NCI-H82 (cell line): ENCODE measurements around the gene IGF1R.
A peak's percentile ranks its signal among the peaks of the same experiment; 100 is the strongest.

Source experiments
- DNase-seq: peaks from one replicate; lab custom pipeline; 2025; lab: John Stamatoyannopoulos, UW

IGF1R gene

DNA sequence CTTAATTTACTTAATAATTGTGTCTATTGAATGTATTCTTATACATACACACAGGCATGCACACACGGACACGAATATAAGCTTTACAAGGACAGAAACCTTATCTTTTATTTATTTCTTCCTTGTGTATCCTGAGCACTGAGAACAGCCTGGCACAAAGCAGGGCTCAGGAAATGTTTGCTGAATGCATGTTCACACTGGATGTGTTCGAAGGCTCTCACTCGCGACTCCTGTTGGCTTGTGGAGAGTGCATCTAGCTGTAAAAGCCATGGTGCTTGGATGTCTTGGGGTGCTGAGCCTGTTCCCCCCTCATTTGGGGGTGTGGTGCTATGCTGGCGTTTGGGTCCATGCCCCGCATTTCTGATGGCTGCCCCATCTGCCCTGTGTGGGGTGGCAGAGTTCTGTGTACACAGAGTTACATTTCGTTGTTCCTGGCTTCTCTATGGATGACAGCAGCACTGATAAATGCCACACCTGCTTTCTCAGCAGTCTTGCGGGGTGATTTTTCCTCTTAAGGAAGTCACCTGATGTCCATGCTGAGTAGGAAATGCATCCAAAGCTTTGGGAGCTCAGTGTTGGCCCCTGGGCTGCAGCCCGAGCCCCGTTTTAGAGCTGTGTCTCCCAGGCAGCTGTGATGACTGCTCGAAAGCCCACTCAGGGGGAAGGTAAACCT lies 148.5 kb downstream of the IGF1R start:
- no peak for DNase-seq

DNA sequence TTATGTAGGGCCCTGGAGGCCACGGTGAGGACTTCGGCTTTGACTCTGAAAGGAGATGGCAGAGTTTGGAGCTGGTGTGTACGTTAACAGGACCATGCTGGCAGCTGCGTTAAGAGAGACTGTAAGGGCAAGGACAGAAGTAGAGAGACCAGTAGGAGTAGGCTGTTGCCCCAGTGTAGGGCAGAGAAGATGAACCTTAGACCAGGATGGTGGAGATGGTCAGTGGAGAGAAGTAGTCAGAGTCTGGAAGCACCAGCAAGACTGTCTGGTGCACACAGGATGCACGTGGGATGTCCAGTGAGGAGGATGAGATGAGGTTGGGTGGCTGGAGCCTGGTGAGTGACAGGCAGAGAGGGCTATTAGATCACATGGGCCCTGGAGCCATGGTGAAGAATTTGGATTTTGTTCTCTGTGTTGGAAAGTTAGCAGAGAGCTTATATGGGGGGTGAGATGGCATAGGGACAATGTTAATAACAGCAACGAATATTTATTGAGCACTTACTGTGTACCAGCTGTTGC lies 150.1 kb downstream of the IGF1R start:
- no peak for DNase-seq

DNA sequence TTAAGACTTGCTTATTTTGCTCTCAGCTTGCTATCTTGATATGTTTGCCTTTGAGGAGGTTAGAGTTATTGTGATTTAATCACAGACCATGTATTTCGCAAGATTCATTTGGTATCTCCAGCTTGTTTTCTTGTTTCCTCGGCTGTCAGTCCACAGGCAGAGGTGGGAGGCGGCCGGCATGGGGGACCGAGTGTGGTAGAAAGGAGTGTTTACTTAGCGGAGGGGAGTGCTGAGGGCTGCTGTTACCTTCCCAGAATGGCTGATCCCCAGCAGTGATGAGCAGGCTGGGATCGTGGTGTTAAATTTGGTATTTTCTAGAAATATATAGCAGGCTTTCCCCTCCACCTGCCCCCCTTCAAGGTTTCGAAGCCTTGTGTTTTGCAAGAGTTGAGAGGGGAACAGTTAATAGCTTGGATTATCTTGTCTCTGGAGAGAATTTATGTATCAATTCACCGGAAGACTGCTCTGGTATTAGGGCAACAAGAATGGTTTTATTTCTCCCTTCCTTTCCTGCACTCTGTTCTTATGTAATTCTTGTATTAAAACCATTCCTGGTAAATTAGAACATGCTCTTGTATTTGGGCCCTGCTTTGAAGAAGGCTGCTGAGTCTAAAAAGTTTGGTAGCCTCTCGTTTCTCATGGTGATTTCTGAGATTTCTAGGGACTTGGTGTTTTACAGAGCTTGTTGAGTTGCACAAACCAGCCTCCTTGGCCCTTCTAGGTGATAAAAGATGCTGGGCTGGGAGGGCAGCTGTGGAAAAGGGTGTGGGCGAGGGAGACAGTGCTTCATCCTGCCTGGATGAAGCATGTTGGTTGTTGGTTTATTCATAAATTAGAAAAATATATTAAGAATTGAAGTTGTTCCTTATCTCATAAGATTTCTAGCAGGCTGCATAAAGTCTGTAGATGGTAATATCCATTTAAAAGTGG lies 151.4 kb downstream of the IGF1R start:
- DNase-seq = peak; percentile 81

- peak; percentile 81 for DNase-seq
Observed at GRCh38 chr15:98800437-98801233, 152.3 kb downstream of the IGF1R start.

- DNase-seq = no peak
Observed at GRCh38 chr15:98801234-98801561, 152.9 kb downstream of the IGF1R start.

- no peak for DNase-seq
Observed at GRCh38 chr15:98802187-98802586, 153.8 kb downstream of the IGF1R start.

DNA sequence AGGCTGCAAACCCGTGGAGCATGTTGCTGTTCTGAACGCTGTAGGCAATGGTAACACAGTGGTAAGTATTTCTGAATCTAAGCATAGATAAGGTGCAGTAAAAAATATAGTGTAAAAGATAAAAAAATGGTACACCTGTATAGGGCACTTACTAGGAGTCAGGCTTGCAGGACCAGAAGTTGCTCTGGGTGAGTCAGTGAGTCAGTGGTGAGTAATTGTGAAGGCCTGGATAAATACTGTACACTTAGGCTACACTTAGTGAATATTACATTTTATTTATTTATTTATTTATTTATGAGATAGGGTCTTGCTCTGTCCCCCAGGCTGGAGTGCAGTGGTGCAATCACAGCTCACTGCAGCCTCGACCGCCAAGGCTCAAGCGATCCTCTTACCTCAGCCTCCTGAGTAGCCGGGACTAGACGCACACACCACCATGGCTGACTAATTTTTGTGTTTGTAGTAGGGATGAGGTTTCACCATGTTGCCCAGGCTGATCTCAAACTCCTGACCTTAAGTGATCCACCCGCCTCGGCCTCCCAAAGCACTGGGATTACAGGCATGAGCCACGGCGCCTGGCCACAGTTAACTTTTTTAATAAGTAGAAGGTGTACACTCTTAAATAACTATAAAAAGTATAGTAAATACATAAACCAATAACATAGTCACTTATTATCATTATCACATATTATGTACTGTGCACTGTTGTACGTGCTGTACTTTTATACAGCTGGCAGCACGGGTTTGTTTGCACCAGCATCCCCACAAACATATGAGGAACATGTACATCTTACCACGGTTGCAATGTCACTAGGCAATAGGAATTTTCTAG lies 155.1 kb downstream of the IGF1R start:
- no peak for DNase-seq

- DNase-seq = peak; percentile 14
Observed at GRCh38 chr15:98804057-98804380, 155.7 kb downstream of the IGF1R start.

DNA sequence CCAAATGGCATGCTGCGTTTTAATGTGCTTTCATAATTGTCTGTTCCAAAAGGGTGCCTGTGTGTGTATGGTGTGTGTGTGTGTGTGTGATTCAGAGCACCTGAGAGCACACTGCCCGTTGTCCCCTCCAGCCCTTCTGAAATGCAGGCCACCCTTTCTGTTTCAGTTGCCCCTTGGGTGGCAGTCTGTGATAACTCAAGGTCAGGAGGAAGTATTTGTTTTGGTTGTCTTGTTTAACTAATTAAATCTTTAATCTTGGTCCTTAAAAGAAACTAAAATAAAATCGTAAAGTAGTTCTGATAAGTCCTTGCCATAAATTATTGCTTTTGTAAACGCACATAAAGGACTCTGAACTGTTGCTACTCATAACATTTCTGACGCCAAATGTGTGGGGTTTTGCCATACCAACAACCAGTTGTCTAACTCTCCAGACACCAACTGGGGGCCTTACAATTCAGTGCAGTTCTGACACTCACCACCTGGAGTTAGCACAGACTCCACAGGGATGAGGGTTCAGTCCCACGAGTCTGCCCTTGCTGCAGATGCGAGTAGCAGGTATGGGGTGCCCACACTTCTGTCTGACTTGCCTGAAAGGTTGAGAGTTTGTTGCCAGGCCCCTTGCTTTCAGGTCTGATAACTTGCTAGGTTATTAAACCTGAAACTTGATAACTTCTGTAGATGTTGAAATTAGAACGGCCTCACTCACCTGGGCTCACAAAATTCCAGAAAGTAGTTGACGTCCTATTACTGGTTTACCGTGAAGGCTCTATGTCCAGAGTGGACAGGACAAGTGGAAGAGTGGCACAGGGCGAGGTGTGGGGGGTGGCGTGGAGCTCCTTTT lies 157.3 kb downstream of the IGF1R start:
- peak; percentile 50 for DNase-seq

GRCh38 chr15:98806275-98806895 lies 158.0 kb downstream of the IGF1R start:
- no peak for DNase-seq

DNA sequence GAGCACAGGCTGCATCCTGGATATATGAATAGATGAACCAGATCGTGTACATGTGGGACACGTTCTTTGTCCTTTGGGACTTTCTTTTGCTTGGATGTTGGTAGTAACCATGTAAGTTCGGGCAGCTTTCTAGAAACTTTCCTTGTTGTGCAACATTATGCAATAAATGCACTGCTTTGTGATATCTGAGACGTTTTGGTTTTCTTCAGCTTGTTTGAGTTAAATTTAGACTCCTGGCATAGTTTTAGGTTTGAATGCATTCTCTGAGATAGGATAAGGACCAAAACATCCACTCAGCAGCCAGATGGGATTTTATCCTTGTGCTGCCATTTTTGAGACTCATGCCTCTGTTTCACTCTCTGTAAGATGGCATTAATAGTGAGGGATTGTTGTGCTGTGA lies 158.9 kb downstream of the IGF1R start:
- DNase-seq = peak; percentile 55

GRCh38 chr15:98809273-98809672 lies 160.9 kb downstream of the IGF1R start:
- no peak for DNase-seq

DNA sequence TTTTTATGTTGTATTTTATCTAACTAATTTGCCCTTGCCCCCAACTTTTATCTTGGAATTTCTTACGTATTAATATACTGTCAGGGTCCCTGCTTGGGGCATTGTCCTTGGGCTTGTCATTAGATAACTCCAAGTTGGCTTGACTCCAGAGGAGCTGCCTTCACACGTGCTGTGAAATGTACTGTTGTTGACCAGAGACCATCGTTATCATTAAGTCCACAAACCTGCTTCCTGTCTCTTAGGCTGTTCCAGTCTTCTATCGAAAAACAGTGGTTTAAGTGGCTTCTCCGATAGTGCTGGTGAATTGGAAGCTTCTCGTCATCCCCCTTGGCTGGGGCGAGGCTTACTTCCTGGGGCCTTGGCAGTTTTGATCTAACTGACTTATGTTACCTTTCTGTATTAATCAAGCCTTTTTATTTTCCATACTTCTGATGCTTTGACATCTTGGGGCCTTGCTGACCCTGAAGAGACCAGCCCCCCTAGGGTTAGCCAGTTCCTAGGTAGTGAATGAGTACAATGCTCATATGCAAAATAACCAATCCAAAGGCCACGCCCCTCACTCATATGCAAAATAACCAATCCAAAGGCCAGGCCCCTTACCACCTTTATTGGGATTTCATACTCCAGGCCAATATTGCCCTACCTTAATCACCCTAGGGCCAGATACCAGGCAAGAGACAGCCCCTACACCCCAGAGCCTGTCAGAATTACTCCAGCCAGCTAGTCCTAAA lies 164.5 kb downstream of the IGF1R start:
- DNase-seq = no peak

- DNase-seq = no peak
Observed at GRCh38 chr15:98813951-98814350, 165.6 kb downstream of the IGF1R start.

DNA sequence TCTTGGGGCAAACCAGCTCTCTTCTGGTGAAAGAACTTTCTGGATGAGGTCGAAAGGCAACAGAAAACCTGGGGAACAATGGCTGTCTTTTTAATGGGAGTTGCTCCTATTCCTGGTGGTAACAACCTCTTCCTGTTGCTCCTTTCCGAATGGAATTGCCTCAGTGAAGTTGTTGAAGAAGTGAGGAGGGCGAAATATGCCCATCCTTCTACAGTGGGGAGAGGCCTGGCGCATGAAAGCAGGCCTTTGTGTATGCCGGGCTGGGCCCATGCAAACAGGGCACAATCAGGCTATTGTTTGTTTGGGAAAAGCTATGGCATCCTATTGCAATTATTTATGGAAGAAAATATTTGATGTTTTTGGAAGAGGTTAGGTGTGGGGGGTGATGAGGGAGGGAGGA lies 166.9 kb downstream of the IGF1R start:
- no peak for DNase-seq

DNA sequence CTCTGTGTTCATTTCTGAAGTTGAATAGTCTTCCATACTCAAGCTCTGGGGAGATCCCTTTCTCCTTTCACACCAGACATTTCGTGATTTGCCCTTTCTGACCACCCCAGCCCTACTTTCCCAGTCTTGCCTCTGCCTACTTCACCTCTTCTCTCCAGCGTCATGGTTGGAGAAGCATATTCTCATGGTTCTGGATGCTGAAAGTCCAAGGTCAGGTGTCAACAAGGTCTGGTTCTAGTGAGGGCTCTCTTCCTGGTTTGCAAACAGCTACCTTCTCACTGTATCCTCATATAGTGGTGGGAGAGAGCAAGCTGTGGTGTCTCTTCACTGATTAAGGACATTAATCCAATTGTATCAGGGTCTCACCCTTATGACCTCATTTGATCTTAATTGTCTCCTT lies 169.4 kb downstream of the IGF1R start:
- peak; percentile 83 for DNase-seq

DNA sequence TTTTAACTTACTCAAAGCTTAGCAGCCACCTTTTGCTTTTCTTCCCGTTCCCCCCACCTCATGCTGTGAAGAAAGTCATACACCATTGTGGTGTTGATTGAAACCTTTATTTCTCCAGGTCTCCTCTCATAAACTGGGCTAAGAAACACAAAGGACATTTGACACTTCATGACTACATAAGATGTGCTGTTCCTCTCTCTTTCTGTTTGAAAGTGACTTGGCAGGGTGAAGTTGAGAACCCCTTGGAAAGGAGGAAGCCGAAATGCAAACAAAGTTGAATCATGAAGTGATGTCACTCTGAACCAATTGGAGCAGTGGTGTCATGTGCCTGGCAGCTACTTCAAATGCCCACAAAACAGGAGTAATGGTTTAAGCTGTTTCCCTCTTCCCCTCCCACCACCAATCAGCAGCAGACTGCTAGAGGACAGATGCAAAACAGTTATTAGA lies 174.7 kb downstream of the IGF1R start:
- DNase-seq = no peak

DNA sequence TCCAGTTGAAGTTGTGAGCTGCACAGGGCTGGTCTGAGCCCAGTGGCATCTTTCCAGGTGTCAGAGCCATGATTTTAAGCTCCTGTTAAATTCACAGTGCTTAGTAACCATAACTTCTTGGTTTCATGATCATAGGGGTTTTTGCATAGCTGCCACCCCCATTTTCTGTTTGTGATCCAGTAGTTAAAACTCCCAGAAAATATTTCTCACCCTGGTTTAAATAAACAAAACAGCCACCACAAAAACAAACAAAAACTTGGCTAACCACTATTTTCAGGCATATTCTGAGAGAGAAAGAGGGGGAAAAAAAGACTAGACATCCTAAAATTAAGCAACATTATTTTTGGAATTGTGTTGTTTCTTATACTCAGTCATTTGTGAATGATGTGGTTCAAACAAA lies 175.3 kb downstream of the IGF1R start:
- DNase-seq = no peak

- no peak for DNase-seq
Observed at GRCh38 chr15:98824595-98824994, 176.3 kb downstream of the IGF1R start.

GRCh38 chr15:98826658-98827057 lies 178.3 kb downstream of the IGF1R start:
- DNase-seq = no peak
